H9 (cell line): ENCODE measurements around the gene SPRR1A. TPM values are rescaled to one million over a fixed set of nuclear protein-coding genes. Genes with fewer than 3 reads are reported as not detected.
A peak's percentile ranks its signal among the peaks of the same experiment; 100 is the strongest.

Experiments used
- DNase-seq: peaks from one replicate; pipeline ENCODE4 v3.0.0-alpha.2; 2017
- H2AFZ ChIP-seq: one replicate; pipeline ENCODE4 v1.6.1; 2013; ENCODE audit warnings: mild to moderate bottlenecking, low read length, control low read depth, moderate library complexity
- H2AK5ac ChIP-seq: 2 replicates; pipeline ENCODE4 v1.6.1; 2013; ENCODE audit warnings: low read length, control low read depth, mixed read lengths; ENCODE audit not compliant: insufficient read length
- H2BK120ac ChIP-seq: one replicate; pipeline ENCODE4 v1.6.1; 2013; ENCODE audit warnings: low read depth, mild to moderate bottlenecking, low read length, control low read depth, inconsistent platforms; ENCODE audit not compliant: poor library complexity, severe bottlenecking
- H2BK12ac ChIP-seq: 2 replicates; pipeline ENCODE4 v1.6.1; 2013; ENCODE audit warnings: low read length, control low read depth, mixed read lengths, low read depth; ENCODE audit not compliant: insufficient read length
- H2BK15ac ChIP-seq: 2 replicates; pipeline ENCODE4 v1.6.1; 2013; ENCODE audit warnings: low read depth, low read length, control low read depth
- H2BK20ac ChIP-seq: one replicate; pipeline ENCODE4 v1.6.1; 2013; ENCODE audit warnings: low read depth, mild to moderate bottlenecking, low read length, control low read depth, inconsistent platforms; ENCODE audit not compliant: poor library complexity, severe bottlenecking
- H2BK5ac ChIP-seq: 2 replicates; pipeline ENCODE4 v1.6.1; 2013; ENCODE audit warnings: low read length, control low read depth, mixed read lengths; ENCODE audit not compliant: insufficient read length
- H3K14ac ChIP-seq: 2 replicates; pipeline ENCODE4 v1.6.1; 2013; ENCODE audit warnings: low read length, control low read depth; ENCODE audit not compliant: insufficient read depth
- H3K18ac ChIP-seq: 2 replicates; pipeline ENCODE4 v1.6.1; 2013; ENCODE audit warnings: low read depth, mild to moderate bottlenecking, mixed read lengths, low read length, control low read depth; ENCODE audit not compliant: insufficient read length
- H3K23ac ChIP-seq: 2 replicates; pipeline ENCODE4 v1.6.1; 2013; ENCODE audit warnings: low read length, control low read depth, mixed read lengths, low read depth; ENCODE audit not compliant: insufficient read length
- H3K23me2 ChIP-seq: 2 replicates; pipeline ENCODE4 v1.6.1; 2013; ENCODE audit warnings: low read depth, mild to moderate bottlenecking, mixed read lengths, low read length, control low read depth; ENCODE audit not compliant: insufficient read length, poor library complexity, severe bottlenecking
- H3K27ac ChIP-seq: 2 replicates; pipeline ENCODE4 v1.5.1; 2013; ENCODE audit warnings: low read length, control low read depth, mixed read lengths, low read depth; ENCODE audit not compliant: insufficient read length
- H3K27me3 ChIP-seq: 2 replicates; pipeline ENCODE4 v1.6.1; 2013; ENCODE audit warnings: low read length, control low read depth, inconsistent platforms; ENCODE audit not compliant: insufficient read depth
- H3K4ac ChIP-seq: 2 replicates; pipeline ENCODE4 v1.6.1; 2013; ENCODE audit warnings: low read depth, mild to moderate bottlenecking, control low read depth, inconsistent platforms, low read length, moderate library complexity
- H3K4me1 ChIP-seq: 2 replicates; pipeline ENCODE4 v1.6.1; 2013; ENCODE audit warnings: low read length, control low read depth, inconsistent platforms; ENCODE audit not compliant: insufficient read depth
- H3K4me2 ChIP-seq: 2 replicates; pipeline ENCODE4 v1.6.1; 2013; ENCODE audit warnings: low read length, control low read depth, mixed read lengths; ENCODE audit not compliant: insufficient read length, insufficient read depth
- H3K56ac ChIP-seq: 2 replicates; pipeline ENCODE4 v1.6.1; 2013; ENCODE audit warnings: low read depth, mild to moderate bottlenecking, mixed read lengths, low read length, control low read depth; ENCODE audit not compliant: insufficient read length
- H3K79me1 ChIP-seq: 2 replicates; pipeline ENCODE4 v1.6.1; 2013; ENCODE audit warnings: low read depth, mild to moderate bottlenecking, moderate library complexity, low read length, control low read depth, inconsistent platforms; ENCODE audit not compliant: insufficient read depth, poor library complexity, severe bottlenecking
- H3K79me2 ChIP-seq: 2 replicates; pipeline ENCODE4 v1.6.1; 2013; ENCODE audit warnings: low read length, control low read depth, inconsistent platforms; ENCODE audit not compliant: insufficient read depth
- H3K9ac ChIP-seq: 2 replicates; pipeline ENCODE4 v1.6.1; 2013; ENCODE audit warnings: low read length, control low read depth, mixed read lengths; ENCODE audit not compliant: insufficient read length; ENCODE audit errors: extremely low read depth
- H3K9me3 ChIP-seq: one replicate; pipeline ENCODE4 v1.6.1; 2013; ENCODE audit warnings: low read depth, low read length, inconsistent platforms; ENCODE audit not compliant: control insufficient read depth
- H3T11ph ChIP-seq: one replicate; pipeline ENCODE4 v1.6.1; 2013; ENCODE audit warnings: mild to moderate bottlenecking, low read length, control low read depth, inconsistent platforms
- H4K20me1 ChIP-seq: one replicate; pipeline ENCODE4 v1.6.1; 2013; ENCODE audit not compliant: control insufficient read depth, insufficient read length, insufficient read depth
- H4K5ac ChIP-seq: 2 replicates; pipeline ENCODE4 v1.6.1; 2013; ENCODE audit warnings: low read depth, mild to moderate bottlenecking, mixed read lengths, low read length, control low read depth; ENCODE audit not compliant: insufficient read length
- H4K8ac ChIP-seq: replicated peaks from 2 replicates; pipeline ENCODE4 v1.6.1; 2013; ENCODE audit warnings: low read length, control low read depth, mixed read lengths, low read depth; ENCODE audit not compliant: insufficient read length
- H4K91ac ChIP-seq: 2 replicates; pipeline ENCODE4 v1.6.1; 2013; ENCODE audit warnings: low read depth, mild to moderate bottlenecking, moderate library complexity, mixed read lengths, low read length, control low read depth; ENCODE audit not compliant: insufficient read length
- H3K27ac Mint-ChIP-seq, 3 experiments: 2 replicates in 2 of 3; 3 replicates in 1 of 3; pipeline ENCODE4 v1.8.0; 2020 to 2021; ENCODE audit warnings: mixed read lengths in 3 of 3, mild to moderate bottlenecking in 1 of 3, moderate library complexity in 1 of 3
- H3K27me3 Mint-ChIP-seq: 2 replicates; pipeline ENCODE4 v1.8.0; 2021; ENCODE audit warnings: low read depth, mild to moderate bottlenecking, moderate library complexity, mixed read lengths
- H3K36me3 Mint-ChIP-seq, 3 experiments: 2 replicates in 2 of 3; 3 replicates in 1 of 3; pipeline ENCODE4 v1.8.0; 2020 to 2021; ENCODE audit warnings: low read depth in 3 of 3, mixed read lengths in 3 of 3; ENCODE audit not compliant: insufficient read depth in 1 of 3
- H3K4me1 Mint-ChIP-seq, 2 experiments: 2 replicates each; pipeline ENCODE4 v1.8.0; 2020; ENCODE audit warnings: mixed read lengths in 2 of 2
- H3K4me3 Mint-ChIP-seq, 2 experiments: 2 replicates in 1 of 2; 3 replicates in 1 of 2; pipeline ENCODE4 v1.8.0; 2020 to 2021; ENCODE audit warnings: mild to moderate bottlenecking in 2 of 2, mixed read lengths in 2 of 2, moderate library complexity in 1 of 2
- H3K9me3 Mint-ChIP-seq, 2 experiments: 2 replicates in 1 of 2; 3 replicates in 1 of 2; pipeline ENCODE4 v1.8.0; 2020; ENCODE audit warnings: mild to moderate bottlenecking in 2 of 2, mixed read lengths in 2 of 2, moderate library complexity in 1 of 2
- WGBS: extraction: QIAGEN DNeasy Blood & Tissue Kit; methylation state at CpG from one replicate; pipeline ENCODE4 v1.1.7; 2013; ENCODE audit warnings: missing lambda C conversion rate, low lambda C conversion rate, mixed read lengths; ENCODE audit not compliant: insufficient read length; ENCODE audit errors: extremely low coverage; 5-methylcytosine and 5-hydroxymethylcytosine counted together
- total RNA-seq: library from RNA; stranded (reverse); gene quantifications from 2 replicates; pipeline ENCODE4 v1.2.1, GENCODE V29; 2021
- TF ChIP-seq, protein P1 (sequence below): fragments of 200-600 bp; sonication (generic); conservative IDR thresholded peaks from 3 replicates; pipeline ENCODE4 v1.8.0; 2021; ENCODE audit warnings: antibody characterized with exemption, mild to moderate bottlenecking

SPRR1A gene
- total RNA-seq, 1 experiment from 2014 or later = not detected

DNA sequence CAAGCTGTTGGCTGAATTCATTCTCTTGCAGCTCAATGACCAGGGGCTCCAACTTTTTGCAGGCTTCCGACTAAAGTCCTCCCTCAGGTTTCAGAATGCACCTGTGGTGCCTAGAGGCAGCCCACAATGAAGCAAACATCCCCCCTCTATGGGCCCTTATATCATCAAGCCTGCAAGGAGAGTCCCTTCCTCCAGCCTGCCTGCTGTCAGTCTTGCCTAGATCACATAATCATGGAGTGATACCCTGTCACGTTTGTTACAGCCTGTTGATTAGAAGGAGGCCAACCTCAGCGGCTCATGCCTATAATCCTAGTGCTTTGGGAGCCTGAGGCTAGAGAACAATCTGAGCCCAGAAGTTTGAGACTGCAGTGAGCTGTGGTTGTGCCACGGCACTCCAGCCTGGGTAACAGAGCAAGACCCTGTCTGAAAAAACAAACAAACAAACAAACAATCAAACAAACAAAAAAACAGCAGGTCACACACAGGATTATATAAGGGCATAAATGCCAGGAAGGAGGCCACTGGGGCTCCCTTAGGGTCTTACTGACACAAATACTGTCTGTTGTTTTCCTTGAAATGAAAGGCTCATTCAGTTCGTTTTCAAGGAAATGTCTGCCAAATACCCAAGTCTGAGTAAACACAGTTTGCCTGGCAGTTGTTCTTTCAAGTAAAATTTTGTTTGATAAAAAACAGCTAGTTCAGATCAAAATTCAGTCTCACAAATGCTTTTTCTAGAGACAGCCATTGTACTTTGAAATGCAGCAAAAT, 12.9 kb downstream of the SPRR1A start:
- Histone ChIP-seq H3K56ac (no peak overlapping the region), H4K5ac (no peak overlapping the region), H3K23me2 (no peaks in the 10 kb centered on the region), H2AFZ (no peak overlapping the region), H2BK12ac (no peak overlapping the region), H4K20me1 (no peaks in the 10 kb centered on the region), H3K18ac (no peak overlapping the region), H2AK5ac (no peak overlapping the region), H3T11ph (no peak overlapping the region), H3K79me2 (no peaks in the 10 kb centered on the region), H2BK120ac (no peak overlapping the region), H3K27me3 (no peaks in the 10 kb centered on the region; the same call in 1 of the 2 replicates), H3K4me1 (no peaks in the 10 kb centered on the region; the same call in 1 of the 2 replicates), H4K8ac (no peak overlapping the region), H3K4me2 (no peak overlapping the region), H3K9me3 (no peaks in the 10 kb centered on the region), H3K27ac (no peak overlapping the region), H3K9ac (no peak overlapping the region), H3K4ac (no peak overlapping the region), H2BK20ac (no peak overlapping the region), H2BK15ac (no peak overlapping the region), H2BK5ac (no peak overlapping the region), H3K79me1 (no peaks in the 10 kb centered on the region), H3K14ac (no peak overlapping the region), H4K91ac (no peak overlapping the region), H3K23ac (no peak overlapping the region)
- DNase-seq = no peak
- WGBS = no CpG with 5 or more reads among the region's 5 CpGs
- TF ChIP-seq, protein P1, sequence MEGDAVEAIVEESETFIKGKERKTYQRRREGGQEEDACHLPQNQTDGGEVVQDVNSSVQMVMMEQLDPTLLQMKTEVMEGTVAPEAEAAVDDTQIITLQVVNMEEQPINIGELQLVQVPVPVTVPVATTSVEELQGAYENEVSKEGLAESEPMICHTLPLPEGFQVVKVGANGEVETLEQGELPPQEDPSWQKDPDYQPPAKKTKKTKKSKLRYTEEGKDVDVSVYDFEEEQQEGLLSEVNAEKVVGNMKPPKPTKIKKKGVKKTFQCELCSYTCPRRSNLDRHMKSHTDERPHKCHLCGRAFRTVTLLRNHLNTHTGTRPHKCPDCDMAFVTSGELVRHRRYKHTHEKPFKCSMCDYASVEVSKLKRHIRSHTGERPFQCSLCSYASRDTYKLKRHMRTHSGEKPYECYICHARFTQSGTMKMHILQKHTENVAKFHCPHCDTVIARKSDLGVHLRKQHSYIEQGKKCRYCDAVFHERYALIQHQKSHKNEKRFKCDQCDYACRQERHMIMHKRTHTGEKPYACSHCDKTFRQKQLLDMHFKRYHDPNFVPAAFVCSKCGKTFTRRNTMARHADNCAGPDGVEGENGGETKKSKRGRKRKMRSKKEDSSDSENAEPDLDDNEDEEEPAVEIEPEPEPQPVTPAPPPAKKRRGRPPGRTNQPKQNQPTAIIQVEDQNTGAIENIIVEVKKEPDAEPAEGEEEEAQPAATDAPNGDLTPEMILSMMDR = no peak
- Mint-ChIP-seq H3K27me3 (peaks cover 5% of the 10 kb centered on the region; the same call in 1 of the 2 replicates), H3K4me3 (no peak overlapping the region; a peak in 1 of 5 replicates), H3K27ac (peak overlapping the region; percentile 29 to 91 (median 90); a peak in 6 of 7 replicates), H3K9me3 (peaks cover 8 to 12% of the 10 kb centered on the region in 2 experiments; a peak in 4 of 5 replicates), H3K36me3 (peaks cover 0 to 8% (median 0%) of the 10 kb centered on the region in 3 experiments; a peak in 3 of 7 replicates), H3K4me1 (peaks cover 10 to 19% of the 10 kb centered on the region in 2 experiments)
